Measurements from ENCODE around the gene GDAP2.
"Not testable (repeated sequence)": the region's sequence is repeated elsewhere in the genome, so short reads cannot be mapped to it uniquely, and the experiment has no call there.

Gene GDAP2, protein sequence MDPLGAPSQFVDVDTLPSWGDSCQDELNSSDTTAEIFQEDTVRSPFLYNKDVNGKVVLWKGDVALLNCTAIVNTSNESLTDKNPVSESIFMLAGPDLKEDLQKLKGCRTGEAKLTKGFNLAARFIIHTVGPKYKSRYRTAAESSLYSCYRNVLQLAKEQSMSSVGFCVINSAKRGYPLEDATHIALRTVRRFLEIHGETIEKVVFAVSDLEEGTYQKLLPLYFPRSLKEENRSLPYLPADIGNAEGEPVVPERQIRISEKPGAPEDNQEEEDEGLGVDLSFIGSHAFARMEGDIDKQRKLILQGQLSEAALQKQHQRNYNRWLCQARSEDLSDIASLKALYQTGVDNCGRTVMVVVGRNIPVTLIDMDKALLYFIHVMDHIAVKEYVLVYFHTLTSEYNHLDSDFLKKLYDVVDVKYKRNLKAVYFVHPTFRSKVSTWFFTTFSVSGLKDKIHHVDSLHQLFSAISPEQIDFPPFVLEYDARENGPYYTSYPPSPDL

DNA sequence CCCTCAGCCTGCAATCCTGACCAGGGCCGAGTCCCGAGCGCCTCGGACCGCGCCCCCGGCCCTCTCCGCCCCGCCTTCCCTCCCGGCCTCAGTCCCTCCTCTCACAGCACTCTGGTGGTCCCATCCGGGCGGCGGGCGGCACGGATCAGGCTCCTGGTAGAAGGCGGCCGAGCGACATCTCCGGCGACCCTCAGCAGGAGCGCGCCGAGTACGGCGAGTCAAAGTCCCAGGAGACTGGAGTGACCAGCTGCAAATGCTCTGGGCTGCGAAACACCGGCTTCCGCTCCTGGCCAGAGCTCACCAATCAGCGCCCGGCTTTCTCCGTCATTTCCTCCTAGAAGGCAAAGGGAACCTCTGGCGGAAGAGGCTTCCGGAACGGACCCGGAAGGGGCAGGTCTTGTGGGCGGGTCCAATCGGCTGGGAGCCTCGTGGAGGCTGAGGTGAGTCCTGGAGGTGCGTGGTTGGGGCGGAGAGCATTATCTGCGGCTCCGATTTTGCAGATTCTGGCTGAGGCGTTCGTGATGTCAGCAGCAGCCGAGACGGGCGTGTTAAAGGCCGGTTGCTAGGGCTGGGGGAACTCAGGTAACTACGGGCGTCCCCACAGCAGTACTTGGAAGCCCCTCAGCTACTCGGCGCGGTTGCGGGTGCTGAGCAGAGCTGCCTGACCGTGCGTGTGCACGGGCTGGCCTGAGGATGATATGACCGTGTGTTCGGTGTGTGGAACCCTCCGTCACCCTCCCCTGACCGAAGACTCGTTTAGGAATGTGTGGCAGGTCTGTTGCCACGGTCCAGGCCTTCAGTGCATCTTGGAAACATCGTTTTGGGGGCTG, at the start of gene GDAP2, which contains the start of gene WDR3:
Gene GDAP2 (minus strand): TSS at position 279 of the 830 bp plus-strand sequence. CDS start 9,264 bp downstream, outside the sequence.
Gene WDR3 (plus strand): TSS at position 397 of the 830 bp plus-strand sequence. CDS start 3,581 bp downstream, outside the sequence.
- DNase-seq: peak; percentile 87

DNA sequence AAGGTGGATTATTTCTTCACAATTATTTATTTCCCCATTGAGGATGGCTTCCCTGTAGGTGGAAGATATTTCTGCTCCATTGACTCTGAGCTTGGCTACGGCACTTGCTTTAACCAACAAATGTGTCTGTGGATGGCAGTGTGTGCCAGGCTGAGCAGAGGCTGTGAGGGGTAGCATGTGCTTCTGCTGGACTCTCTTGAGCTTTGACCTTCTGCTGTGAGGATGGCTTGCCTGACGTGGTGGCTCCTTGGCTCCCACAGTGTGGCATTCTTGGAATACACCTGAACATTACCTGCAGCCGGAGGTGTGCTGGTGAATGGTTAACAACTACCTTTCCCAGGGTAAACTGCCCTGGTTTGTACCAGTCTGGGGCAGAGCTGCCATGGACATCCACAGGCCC, 47.0 kb upstream of the GDAP2 start:
- DNase-seq: no peak

DNA sequence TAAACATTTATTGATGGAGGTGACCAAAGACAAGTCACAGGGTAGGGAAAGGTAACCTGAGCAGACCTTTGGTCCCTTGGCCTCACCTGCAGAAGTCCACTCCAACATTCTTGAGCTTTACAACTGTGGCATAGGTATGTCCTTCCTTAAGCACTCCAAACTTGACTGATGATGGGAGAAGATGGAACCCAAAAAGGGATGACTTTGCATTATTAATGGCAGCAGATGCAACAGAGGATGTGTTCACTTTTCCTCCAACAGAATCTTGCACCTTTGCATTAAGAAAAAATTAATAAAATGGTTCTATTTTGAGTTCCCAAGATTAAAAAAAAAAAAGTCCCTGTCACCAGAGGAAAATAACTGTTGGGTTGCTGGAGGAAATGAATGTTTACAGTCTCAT, 42.4 kb upstream of the GDAP2 start:
- DNase-seq: no peak

DNA sequence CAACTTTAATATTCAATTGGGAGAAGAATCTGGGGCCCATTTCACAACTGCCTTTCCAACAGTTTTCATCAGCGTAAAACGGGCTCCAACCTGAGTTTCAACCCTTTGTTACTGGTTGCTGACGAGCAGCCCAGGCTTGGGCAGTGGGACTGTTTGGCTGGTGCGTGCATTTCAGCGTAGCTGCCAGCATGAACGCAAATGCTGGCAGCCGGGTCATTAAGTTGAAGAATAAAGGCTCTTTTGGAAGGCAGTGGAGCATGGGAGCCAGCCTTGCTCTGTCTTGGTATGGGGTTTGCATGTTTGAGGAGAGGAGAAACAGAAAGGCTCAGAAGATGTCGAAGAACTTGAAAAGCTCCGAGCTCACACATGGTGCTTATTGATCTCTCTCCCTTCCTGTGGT, 40.8 kb upstream of the GDAP2 start:
- DNase-seq: no peak

DNA sequence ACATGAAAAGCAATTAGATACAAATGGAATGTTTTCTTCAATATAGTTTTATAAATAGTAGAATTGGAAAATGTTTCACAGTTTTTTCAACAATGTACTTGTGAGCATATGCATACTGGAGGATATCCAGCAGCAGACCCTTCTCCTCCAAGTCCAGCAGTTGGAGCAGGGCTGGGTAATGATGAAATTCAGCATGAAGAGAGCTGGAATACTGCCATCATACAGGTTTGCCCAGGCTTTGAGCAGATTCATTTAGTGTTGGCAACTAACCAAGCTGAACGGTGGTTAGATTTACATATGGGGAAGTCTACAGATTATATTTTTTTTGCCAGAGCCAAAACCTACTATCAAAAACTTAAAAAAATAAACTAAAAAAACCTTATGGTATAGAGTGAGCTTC, 38.5 kb upstream of the GDAP2 start:
- no peak for DNase-seq

DNA sequence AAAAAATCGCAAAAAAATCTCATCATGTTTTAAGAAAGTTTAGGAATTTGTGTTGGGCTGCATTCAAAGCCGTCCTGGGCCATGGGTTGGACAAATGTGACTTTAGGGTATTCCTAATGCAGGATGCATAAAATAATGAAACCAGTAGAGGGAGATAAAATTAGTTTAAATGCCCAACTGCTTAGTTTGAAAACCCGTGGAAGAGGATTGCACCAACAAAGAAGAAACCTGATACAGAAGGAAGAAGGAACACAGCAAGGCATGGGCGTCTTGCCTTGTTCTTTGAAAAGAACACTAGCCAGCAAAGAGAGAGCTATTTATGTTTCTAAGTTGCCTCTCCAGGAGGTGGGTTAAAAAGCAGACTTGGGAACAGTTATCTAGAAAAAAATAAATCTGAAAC, 38.1 kb upstream of the GDAP2 start:
- DNase-seq: no peak

DNA sequence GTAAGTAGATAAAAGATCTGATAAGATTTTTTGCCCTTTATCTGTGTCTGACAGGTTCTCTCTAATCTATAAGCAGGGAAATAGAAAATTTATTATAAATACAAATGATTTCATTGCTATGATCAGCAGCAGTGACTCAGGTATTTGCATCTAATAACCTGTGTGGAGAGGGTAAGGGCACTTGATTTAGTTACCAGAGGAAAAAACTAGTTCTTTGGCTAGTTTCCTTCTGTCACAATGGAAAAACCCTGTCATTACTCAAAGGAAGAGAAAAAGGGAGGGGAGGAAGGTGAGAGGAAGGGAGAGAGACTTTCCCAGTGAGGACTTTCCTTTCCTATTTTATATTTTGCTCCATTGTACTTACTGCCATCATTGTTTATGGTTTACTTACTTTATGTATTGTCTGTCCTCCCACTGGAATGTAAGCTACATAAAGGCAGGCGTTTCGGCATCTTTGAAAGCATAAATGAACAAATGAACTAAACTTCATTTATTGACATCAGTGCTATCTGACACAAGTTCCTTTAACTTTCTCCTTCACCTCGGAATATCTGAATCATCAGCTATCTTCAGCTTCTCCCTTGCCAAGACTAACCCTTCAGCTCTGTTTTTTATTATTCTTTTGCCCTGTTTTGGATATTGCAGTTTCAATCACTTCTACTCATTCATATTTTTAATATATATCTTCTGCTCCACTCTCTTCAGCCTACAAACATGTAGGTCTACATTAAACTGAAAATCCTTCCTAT, 35.0 kb upstream of the GDAP2 start:
- no peak for DNase-seq

DNA sequence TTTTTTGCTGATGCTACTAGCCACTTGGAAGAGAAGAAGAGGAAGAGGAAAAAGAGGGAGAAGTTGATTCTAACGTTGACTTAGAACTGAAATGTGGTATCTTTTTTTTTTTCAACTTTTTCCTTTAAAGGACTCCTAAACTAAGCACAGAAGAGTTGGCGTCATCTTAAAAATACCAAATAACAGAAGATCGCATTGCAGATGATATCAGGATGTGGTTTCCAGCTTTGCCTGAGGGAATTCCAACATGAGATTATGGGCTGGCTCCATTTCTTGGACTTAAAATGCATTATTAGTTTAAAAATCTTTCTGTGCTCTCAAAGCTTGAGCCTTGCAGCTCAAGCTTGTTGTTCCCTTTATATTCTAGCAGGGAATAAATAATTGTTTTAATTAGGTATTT, 29.9 kb upstream of the GDAP2 start:
- no peak for DNase-seq

DNA sequence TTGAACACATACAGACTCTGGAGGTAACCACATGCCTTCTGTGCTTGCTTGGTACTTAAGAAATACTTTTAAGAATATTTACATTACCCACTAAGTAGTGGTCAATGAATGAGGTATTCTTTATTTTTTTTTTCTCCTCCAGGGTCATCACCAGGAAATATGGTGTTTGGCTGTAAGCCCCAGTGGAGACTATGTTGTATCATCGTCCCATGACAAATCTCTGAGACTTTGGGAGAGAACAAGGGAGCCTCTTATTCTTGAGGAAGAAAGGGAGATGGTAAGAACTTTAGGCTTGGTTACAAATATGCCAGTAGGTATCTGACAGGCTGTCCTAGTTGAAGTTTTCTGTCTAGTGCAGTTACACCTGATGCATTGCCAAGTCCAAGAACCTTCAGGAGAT, 23.0 kb upstream of the GDAP2 start:
- DNase-seq: no peak

DNA sequence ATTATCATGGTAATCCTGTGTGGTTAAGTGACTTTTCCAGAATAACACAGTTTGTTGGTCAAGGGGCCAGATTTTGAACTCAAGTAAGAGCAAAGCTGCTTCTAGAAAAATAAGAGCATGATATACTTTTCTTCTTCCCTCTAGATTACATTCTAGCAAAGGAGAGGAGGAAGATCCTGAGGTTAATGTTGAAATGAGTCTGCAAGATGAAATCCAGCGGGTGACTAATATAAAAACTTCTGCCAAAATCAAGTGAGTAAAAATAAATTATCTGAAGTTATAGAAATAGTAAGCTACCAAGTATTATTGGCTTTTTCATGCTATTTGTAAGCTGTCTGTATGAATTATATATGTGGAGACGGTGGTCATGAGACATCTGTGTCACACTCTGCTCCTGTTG, 12.9 kb upstream of the GDAP2 start:
- no peak for DNase-seq

DNA sequence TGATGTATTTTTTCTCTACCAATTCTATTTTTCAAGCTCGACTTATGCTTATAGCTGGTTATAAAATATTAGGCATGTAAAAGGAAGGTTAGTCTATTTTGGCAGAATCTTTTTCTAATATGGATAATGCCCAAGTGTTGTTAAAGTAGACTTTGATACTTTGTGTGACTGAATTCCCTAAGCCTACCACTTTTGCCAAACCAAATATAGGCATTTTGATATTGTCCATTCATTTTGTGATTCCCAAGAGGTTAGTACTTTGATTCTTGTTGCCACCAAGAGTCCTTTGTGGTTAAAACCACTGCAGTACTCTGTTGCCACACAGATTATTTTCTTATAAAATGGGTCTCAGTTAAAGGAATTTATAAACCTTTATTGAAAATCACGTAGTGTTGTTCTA, 4.3 kb upstream of the GDAP2 start:
- no peak for DNase-seq

DNA sequence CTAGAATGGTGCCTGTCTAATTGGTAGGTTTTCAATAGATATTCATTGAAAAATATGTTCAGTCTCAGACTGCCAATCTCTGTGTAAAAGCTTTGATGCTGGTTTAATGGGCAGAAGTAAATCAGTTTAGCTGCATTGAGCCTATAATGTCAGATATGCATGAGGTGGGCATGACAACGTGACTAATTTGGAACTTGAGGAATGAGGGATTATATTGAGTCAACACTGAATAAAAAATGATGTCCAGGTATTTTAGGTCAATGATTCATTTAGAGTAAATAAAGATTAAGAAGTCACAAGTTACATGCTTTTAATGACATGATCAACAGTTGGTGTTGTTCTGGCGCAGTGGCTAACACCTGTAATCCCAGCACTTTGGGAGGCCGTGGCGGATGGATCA, 3.2 kb upstream of the GDAP2 start:
- no peak for DNase-seq

DNA sequence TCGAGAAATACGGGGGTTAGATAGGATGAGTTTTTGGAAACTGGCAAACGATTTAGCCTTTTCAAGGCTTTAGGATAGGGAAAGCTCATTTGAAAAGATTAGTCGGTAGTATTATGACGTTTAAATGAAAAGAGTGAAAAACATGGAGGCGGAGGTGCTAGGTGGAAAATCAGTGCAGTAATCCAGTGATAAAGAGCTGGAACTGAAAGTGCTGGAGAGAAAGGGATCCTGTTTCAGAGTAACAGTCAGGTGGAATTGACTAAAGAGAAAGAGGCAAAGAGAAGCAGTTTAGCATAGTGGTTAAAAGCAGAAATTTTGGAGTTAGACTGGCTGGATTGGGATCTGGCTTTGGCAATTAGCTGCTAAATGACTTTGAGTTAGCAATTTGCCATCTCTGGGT, 1.1 kb upstream of the GDAP2 start:
- no peak for DNase-seq

DNA sequence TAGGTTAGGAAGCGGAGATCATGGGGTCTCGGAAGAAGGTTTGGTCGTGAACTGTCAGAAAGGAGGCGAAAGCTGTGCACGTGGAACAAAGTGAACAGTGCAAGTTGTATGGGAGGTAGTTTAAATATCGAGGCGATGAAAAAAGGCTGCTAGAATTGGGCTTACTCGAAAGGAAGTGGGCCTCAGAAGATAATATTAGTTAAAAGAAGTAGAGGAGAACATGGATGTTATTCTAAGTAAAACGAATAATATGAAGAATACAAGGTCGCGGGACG, 689 bp upstream of the GDAP2 start:
- no peak for DNase-seq

DNA sequence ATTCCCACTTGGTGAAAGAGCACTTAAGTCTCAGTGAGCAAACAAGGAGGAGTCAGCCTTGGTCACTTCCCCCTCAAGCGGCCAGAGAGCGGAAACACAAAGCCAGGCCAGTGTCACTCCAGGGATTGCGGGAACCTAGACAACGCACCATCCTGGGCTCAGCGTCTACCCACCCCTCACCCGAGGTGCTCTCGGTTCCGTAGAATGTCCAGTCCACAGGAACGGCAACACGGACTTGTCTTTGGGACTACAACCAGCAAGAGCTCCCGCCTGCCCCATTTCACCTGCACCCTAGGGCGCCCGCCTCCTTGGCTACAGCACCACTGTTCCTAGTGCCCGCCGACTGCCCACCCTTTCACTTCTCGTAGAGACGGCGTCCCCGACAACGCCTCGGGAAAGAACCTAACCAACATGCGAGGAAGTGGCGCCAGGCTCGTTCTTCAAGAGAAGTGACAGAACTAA, 509 bp downstream of the GDAP2 start:
- no peak for DNase-seq

DNA sequence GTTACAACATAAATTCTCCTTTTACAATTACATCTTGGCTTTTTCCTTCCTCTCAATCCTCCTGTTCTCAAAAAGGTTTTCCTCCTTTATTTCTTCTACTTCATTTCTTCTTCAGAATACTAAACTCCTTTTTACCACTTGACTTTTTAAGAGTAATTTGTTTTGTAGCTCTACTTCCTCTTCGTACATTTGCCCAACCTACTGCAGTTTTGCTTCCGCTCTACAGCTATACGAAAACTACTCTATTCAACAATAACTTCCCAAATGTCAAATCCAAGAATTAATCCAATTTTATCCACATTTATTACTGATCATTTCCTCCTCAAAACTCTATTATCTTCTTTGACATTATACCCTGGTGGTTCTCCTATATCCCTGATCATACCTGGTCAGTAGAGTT, 3.4 kb downstream of the GDAP2 start:
- DNase-seq: no peak

DNA sequence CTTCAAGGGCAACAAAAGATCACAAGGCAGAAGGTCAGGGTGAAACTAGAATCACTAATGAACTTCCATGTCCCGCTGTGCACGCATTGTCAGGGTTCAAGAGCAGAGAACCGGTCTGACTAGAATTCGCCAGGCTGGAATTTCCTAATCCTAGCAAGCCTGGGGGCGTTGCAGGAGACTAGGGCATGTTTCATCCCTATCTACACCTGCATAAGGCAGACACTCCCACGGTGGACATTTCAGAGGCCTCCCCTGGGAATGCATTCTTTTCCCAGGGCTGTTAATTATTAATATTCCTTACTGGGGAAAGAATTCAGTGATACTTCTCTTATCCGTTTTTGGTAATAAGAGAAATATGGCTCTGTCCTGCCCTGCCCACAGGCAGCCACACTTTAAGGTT, 6.7 kb downstream of the GDAP2 start:
- not testable (repeated sequence) for DNase-seq

DNA sequence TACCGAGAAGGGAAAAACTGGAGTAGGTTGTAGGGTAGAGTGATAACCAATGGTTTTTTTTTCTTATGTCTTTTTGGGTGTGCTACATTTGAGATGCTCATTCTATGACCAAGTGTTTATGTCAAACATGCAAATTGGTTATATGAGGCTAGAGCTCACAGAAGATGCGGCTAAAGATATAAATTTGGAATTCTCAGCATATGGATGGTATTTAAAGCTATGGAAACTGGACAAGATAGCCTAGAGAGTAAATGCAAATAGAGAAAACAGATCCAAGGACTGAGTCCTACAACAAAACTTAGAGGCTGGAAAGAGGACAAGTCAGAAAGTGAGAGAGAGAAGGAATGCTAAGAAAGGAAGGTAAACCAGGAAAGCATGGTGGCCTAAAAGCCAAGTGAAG, 7.4 kb downstream of the GDAP2 start:
- no peak for DNase-seq

DNA sequence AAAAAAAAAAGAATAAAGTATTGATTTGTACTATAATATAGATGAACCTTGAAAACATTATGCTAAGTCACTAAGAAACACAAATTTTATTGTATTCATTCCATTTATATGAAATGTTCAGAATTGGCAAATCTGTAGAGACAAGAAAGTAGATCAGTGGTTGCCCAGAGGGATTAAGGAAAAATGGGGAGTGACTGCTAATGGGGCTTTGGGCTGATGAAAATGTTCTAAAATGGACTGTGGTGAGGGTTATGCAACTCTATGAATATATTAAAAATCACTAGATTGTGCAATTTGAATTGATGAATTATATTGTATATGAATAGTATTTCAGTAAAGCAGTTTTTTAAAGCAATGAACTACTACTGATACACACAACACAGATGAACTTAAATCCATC, 10.0 kb downstream of the GDAP2 start:
- DNase-seq: no peak

DNA sequence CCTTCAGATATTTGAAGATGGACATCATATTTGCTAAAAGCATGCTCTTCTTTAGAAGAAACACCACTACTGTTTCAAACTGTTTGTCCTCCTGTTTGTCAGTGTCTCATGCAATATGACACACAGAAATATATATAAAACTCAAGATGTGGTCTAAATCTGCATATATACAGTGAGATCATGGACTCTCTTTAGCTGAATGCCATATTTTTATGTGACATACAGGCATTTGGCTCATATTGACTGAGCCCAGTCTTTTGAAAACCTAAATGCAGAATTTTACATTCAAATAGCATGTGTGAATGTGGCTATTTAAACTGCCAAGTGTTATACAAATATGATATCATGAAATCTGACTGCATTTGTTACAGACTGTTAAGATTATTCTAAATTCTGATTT, 18.4 kb downstream of the GDAP2 start:
- DNase-seq: no peak

DNA sequence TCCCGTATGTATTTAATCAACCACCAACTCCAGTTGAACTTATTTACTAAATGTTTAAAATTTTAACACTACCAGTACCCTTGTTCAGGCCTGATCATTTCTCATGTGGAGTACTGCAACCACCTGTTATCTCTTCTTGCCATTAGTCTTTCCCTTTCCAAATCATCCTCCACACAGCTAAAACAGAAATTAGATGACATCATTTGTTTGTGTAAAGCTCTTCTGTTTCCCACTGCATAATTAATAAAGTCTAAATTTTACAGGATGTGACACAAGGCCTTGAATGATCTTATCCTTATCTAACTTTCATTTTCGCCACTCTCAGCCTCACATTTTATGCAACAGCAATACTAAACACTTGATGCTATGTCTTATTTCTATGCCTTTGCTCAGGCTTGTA, 24.4 kb downstream of the GDAP2 start:
- DNase-seq: no peak

DNA sequence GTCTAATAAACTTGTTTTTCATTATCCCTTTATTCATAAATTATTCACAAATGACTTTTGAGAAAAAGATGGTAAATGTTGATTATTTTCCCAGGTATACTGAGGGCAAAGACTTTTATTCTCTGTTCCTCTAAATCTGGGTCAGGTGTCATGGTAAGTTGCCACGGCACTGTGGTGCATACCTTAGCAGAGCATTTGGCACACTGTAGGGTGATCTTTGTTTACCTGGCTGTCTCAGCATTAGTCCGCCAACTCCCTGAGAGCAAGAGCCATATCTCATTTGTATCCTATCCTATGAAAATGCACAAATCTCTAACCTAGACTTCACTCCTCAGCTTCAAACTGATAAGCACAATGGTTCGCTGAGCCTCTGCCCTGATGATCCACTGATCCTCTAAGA, 24.9 kb downstream of the GDAP2 start:
- DNase-seq: no peak

DNA sequence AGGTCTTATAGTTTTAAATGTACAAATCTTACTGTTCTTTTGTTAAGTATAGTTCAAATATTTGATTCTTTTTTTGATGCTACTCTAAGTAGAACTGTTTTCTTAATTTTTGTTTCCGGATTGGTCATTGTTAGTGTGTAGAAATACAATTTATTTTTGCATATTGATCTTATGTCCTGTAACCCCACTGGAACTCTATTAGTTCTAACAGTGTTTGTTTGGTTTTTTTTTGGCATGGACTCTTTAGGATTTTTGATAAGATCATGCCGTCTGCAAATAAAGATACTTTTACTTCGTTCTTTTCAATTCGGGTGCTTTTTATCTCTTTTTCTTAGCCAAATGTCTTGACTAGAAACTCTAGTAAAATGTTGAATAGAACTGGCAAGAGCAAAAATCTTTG, 26.5 kb downstream of the GDAP2 start:
- DNase-seq: no peak
